Measurements from ENCODE around the gene SYNC. TPM values are rescaled to one million over a fixed set of nuclear protein-coding genes. Genes with fewer than 3 reads are reported as not detected.
"Not testable (repeated sequence)": the region's sequence is repeated elsewhere in the genome, so short reads cannot be mapped to it uniquely, and the experiment has no call there.

SYNC gene
- total RNA-seq, 1 donor from 2014 or later, result 13.0 TPM

- DNase-seq (ENCODE audit: extremely low spot score in 2 of 2), result no peak
- Histone ChIP-seq H3K9me3 (no peaks in the 10 kb centered on the region), H3K4me1 (peaks cover 4% of the 10 kb centered on the region), H3K4me3 (no peak overlapping the region), H3K27ac (peak overlapping the region; percentile 62), H3K36me3 (no peaks in the 10 kb centered on the region), H3K27me3 (no peaks in the 10 kb centered on the region)
- no peak for TF ChIP-seq CTCF (IDR thresholded peaks at IDR 0.05)
- no peak for TF ChIP-seq POLR2A (IDR thresholded peaks at IDR 0.05)
- TF ChIP-seq POLR2AphosphoS5 (IDR thresholded peaks at IDR 0.05; ENCODE audit: insufficient read depth in 1 of 2, low read depth in 1 of 2), result peak in 1 of 2 donors; percentile 35
- intact Hi-C loops (cut with DNase I), result loop anchor here (10.0 kb wide), 1 partner anchor 159 kb away; the partner anchor contains the start of gene FNDC5
Observed at GRCh38 chr1:32715901-32716311, 13.3 kb upstream of the SYNC start.

GRCh38 chr1:32714277-32714676 is 11.7 kb upstream of the SYNC start:
- Histone ChIP-seq H3K27ac (no peak overlapping the region), H3K4me3 (no peak overlapping the region), H3K27me3 (no peaks in the 10 kb centered on the region), H3K4me1 (peaks cover 4% of the 10 kb centered on the region), H3K9me3 (no peaks in the 10 kb centered on the region), H3K36me3 (no peaks in the 10 kb centered on the region)
- TF ChIP-seq POLR2AphosphoS5 (IDR thresholded peaks at IDR 0.05; ENCODE audit: insufficient read depth in 1 of 2, low read depth in 1 of 2), result no peak
- DNase-seq (ENCODE audit: extremely low spot score in 2 of 2), result no peak
- intact Hi-C loops (cut with DNase I), result loop anchor here (5.0 to 10.0 kb wide), 2 partner anchors 58 to 161 kb away; partner anchors contain the start of gene FNDC5

GRCh38 chr1:32713081-32713480 is 10.5 kb upstream of the SYNC start:
- intact Hi-C loops (cut with DNase I), result loop anchor here (5.0 to 10.0 kb wide), 2 partner anchors 59 to 162 kb away; partner anchors contain the start of gene FNDC5
- TF ChIP-seq POLR2AphosphoS5 (IDR thresholded peaks at IDR 0.05; ENCODE audit: insufficient read depth in 1 of 2, low read depth in 1 of 2), result no peak
- no peak for TF ChIP-seq POLR2A (IDR thresholded peaks at IDR 0.05)
- TF ChIP-seq CTCF (IDR thresholded peaks at IDR 0.05), result no peak
- H3K27ac ChIP-seq, result no peak overlapping the region

DNA sequence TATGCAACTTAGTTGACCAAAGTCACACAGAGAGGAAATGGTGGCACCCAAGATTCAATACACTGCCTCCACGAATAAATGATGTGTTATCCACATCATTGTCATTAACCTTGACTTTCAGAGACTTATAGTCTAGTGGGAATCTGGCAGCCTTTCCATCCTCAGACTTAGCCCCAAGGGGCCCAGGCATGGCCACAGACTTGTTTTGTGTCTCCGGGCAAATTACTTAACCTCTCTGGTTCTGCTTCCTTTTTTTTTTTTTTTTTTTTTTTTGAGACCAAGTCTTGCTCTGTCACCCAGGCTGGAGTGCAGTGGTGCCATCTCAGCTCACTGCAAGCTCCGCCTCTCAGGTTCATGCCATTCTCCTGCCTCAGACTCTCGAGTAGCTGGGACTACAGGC is 8.7 kb upstream of the SYNC start:
- not testable (repeated sequence) for H3K27me3 ChIP-seq; H3K27ac ChIP-seq; H3K4me1 ChIP-seq; H3K9me3 ChIP-seq; H3K36me3 ChIP-seq; H3K4me3 ChIP-seq; DNase-seq (ENCODE audit: extremely low spot score in 2 of 2)
- intact Hi-C loops (cut with DNase I), result loop anchor here (5.0 to 10.0 kb wide), 2 partner anchors 61 to 164 kb away; partner anchors contain the start of gene FNDC5

More at GRCh38 chr1:32713081-32713480, 10.5 kb upstream of the SYNC start:
- H3K27me3 ChIP-seq, result no peaks in the 10 kb centered on the region
- H3K36me3 ChIP-seq, result no peaks in the 10 kb centered on the region
- H3K4me1 ChIP-seq, result peaks cover 4% of the 10 kb centered on the region
- no peaks in the 10 kb centered on the region for H3K9me3 ChIP-seq
- DNase-seq (ENCODE audit: extremely low spot score in 2 of 2), result no peak
- no peak overlapping the region for H3K4me3 ChIP-seq

GRCh38 chr1:32709476-32709875 is 6.9 kb upstream of the SYNC start:
- H3K9me3 ChIP-seq, result no peaks in the 10 kb centered on the region
- no peak for TF ChIP-seq POLR2A (IDR thresholded peaks at IDR 0.05)
- no peak for TF ChIP-seq POLR2AphosphoS5 (IDR thresholded peaks at IDR 0.05; ENCODE audit: insufficient read depth in 1 of 2, low read depth in 1 of 2)
- TF ChIP-seq CTCF (IDR thresholded peaks at IDR 0.05), result no peak
- peaks cover 4% of the 10 kb centered on the region for H3K4me1 ChIP-seq
- intact Hi-C loops (cut with DNase I), result no loop called here
- no peak for DNase-seq (ENCODE audit: extremely low spot score in 2 of 2)
- no peaks in the 10 kb centered on the region for H3K27me3 ChIP-seq
- H3K4me3 ChIP-seq, result no peak overlapping the region
- no peak overlapping the region for H3K27ac ChIP-seq
- H3K36me3 ChIP-seq, result no peaks in the 10 kb centered on the region

DNA sequence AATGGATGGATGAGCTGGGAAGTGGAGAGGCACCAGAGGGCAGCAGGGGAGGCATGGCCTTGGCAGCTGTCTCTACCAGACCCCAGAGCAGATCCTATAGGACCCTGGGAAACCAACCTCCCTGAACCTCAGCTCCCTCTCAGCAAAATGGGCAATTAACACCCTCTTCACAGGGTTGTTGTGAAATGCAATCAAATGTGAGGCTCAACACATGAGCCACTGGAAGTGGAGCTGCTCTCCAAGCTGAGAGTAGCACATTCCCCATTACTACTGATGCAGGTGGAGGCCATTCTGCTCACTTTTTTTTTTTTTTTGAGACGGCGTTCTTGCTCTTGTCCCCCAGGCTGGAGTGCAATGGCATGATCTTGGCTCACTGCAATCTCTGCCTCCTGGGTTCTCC is 6.5 kb upstream of the SYNC start:
- H3K4me3 ChIP-seq, result no peak overlapping the region
- no peak for TF ChIP-seq CTCF (IDR thresholded peaks at IDR 0.05)
- TF ChIP-seq POLR2A (IDR thresholded peaks at IDR 0.05), result no peak
- TF ChIP-seq POLR2AphosphoS5 (IDR thresholded peaks at IDR 0.05; ENCODE audit: insufficient read depth in 1 of 2, low read depth in 1 of 2), result no peak
- no peaks in the 10 kb centered on the region for H3K27me3 ChIP-seq
- peaks cover 7% of the 10 kb centered on the region for H3K4me1 ChIP-seq
- no peak overlapping the region for H3K27ac ChIP-seq
- no peak for DNase-seq (ENCODE audit: extremely low spot score in 2 of 2)
- no peaks in the 10 kb centered on the region for H3K9me3 ChIP-seq
- H3K36me3 ChIP-seq, result no peaks in the 10 kb centered on the region
- intact Hi-C loops (cut with DNase I), result no loop called here
